Measurements from ENCODE around the gene HNRNPL.
"Not testable (repeated sequence)": the region's sequence is repeated elsewhere in the genome, so short reads cannot be mapped to it uniquely, and the experiment has no call there.

HNRNPL gene

DNA sequence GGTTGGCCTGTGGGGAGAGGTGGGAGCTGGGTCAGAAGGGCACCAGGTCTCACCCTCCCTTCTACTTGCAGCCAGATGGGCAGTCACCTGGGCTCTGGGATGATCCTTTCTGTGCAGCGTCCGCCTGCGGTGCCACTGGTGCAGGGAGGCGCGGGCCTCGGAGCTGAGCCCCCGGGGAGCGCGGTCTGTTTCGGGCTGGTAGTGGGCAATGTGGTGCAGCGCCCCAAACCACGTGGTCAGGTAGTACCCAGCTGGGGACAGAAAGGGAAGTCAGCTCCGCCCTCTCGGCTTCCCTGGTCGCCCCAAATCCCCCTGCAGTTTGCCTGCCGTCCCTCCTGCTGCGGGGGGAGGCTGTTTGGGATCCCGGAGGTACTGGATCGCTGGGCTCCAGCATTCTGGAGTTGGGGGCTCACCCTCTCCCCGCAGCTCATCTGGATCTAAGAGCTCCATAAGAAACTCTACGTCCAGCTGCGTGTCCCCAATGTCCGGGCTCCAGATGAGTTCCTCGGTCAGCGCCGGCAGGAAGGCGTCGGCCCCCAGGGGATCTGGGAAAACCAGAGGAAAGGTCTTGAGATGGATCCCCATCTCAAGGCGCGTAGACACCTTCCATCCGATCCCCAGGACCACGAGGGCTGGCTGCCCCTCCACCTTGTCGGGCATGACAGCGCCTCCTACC is 19.5 kb upstream of the HNRNPL start:
- DNase-seq = no peak

DNA sequence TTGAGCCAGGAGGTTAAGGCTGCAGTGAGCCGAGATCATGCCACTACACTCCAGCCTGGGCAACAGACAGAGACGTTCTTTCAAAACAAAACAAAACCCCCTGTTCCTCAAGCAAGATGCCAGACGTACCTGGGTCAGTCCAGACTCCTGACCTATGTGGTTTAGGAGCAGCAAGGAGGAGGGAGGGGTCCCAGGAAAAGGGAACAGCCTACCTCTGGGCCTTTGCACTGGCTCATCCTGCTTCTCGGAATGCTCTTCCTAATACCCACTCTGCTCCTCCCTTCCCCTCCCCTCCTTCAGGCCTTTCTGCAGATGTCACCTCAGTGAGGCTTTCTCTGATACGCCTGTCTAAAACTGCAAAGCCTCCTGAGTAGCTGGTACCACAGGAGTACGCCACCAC is 18.8 kb upstream of the HNRNPL start:
- no peak for DNase-seq

DNA sequence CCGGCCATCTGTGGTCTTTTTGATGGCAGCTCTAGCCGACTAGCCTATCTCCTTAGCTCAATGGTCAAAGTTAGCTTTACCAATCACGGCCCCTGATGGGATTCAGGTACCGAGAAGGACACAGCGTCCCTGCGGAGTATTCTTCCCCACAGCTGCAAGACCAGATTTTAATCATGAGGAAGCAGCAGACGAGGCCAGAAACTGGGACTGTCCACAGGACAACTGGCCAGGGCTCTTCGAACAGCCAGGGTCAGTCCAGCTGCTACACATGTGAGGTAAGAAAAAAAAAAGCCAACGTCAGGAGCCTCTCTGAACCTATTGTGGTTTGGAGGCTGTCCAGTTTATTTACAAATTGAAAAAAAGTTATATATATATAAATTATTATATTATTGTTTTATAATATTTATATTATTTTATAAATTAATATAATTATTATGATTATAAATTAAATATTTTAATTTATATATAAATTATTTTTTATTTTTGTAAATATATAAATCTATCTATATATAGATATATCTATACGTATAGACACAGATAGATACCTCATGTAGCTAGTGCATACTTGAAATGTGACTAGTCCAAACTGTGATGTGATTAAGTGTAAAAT is 17.5 kb upstream of the HNRNPL start:
- no peak for DNase-seq

DNA sequence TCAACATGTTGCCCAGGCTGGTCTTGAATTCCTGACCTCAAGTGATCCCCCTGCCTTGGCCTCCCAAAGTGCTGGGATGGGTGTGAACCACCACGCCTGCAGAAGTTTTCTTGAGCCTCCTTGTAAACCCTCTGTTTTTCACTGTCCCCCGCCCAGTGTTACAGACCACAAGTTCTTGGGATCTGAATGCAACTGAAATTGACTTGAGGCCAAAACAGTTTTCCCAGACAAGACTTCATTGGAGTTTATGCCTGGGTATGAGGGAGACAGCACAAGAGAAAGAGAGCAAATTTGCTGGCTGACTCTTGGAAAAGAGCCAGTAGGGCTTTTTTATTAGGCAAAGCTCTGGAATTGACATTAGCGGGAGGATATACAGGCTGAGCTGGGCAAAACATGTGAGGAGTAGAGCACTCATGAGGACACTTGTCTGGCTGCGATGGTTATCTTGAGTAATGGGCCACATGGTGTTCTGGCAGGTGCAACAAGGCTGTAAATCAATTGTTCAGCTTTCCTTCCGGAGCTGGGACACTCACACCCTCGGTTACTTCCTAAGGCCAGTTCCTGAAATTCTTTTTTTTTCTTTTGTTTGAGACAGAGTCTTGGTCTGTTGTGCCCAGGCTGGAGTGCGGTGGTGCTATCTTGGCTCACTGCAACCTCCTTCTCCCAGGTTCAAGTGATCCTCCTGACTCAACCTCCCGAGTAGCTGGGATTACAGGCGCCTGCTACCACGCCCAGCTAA is 12.7 kb upstream of the HNRNPL start:
- no peak for DNase-seq

DNA sequence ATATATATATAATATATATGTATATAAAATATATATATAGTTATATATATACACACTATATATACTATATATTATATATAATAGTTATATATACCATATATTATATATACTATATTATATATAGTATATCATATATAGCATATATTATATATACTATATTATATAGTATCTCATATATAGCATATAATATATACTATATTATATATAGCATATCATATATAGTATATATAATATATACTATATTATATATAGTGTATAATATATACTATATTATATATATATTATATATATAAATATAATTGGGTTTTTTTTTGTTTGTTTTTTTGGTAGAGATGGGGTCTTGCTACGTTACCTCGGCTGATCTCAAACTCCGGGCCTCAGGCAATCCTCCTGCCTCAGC is 11.6 kb upstream of the HNRNPL start:
- DNase-seq = no peak

DNA sequence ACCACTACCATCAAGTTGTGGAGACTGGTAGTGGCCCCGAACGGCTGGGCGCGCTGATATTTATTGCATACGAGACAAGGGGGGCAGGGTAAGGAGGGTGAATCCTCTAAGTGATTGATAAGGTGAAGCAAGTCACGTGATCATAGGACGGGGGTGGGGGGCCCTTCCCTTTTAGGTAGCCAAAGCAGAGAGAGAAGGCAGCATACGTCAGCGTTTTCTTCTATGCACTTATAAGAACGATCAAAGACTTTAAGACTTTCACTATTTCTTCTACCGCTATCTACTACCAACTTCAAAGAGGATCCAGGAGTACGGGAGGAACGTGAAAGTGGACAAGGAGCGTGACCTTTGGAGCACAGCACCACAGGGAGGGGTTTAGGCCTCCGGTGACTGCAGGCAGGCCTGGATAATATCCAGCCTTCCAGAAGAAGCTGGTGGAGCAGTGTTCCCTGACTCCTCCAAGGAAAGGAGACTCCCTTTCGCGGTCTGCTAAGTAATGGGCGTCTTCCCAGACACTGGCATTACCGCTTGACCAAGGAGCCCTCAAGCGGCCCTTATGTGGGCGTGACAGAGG is 9.9 kb upstream of the HNRNPL start:
- DNase-seq = not testable (repeated sequence)

DNA sequence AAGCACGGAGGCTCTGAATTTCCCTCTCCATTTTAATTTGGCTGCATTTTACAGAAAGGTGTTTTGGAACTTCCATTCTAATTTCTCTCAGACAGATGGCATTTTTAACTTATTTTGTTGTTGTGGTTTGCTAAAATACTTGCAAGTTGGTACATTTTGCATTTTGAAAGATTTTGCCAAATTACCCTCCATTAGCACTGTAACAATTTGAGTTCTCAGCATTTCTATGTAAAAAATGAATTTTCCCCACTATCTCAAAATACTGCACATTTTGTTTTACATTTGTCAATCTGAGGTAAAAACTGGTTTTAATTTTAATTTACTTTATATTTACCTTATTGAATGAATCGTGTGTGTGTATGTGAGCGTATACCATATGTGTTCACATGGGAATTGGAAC is 7.0 kb upstream of the HNRNPL start:
- no peak for DNase-seq

DNA sequence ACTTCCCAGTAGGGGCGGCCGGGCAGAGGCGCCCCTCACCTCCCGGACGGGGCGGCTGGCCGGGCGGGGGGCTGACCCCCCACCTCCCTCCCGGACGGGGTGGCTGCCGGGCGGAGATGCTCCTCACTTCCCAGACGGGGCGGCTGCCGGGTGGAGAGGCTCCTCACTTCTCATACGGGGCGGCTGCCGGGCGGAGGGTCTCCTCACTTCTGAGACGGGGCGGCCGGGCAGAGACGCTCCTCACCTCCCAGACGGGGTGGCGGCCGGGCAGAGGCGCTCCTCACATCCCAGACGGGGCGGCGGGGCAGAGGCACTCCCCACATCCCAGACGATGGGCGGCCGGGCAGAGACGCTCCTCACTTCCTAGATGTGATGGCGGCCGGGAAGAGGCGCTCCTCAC is 6.0 kb upstream of the HNRNPL start:
- DNase-seq = not testable (repeated sequence)

DNA sequence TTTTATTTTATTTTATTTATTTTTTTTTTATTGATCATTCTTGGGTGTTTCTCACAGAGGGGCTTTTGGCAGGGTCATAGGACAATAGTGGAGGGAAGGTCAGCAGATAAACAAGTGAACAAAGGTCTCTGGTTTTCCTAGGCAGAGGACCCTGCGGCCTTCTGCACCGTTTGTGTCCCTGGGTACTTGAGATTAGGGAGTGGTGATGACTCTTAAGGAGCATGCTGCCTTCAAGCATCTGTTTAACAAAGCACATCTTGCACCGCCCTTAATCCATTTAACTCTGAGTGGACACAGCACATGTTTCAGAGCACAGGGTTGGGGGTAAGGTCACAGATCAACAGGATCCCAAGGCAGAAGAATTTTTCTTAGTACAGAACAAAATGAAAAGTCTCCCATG is 5.2 kb upstream of the HNRNPL start:
- not testable (repeated sequence) for DNase-seq

DNA sequence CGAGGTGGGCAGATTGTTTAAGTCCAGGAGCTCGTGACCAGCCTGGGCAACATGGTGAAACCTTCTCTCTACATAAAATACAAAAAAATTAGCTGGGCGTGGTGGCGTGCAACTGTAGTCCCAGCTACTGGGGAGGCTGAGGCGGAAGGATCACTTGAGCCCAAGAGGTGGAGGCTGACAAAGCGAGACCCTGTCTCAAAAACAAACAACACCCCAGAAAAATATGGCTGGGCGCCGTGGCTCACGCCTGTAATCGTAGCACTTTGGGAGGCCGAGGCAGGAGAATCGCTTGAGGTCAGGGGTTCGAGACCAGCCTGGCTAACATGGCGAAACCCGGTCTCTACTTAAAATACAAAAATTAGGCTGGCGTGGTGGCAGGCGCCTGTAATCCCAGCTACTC is 3.4 kb upstream of the HNRNPL start:
- no peak for DNase-seq

DNA sequence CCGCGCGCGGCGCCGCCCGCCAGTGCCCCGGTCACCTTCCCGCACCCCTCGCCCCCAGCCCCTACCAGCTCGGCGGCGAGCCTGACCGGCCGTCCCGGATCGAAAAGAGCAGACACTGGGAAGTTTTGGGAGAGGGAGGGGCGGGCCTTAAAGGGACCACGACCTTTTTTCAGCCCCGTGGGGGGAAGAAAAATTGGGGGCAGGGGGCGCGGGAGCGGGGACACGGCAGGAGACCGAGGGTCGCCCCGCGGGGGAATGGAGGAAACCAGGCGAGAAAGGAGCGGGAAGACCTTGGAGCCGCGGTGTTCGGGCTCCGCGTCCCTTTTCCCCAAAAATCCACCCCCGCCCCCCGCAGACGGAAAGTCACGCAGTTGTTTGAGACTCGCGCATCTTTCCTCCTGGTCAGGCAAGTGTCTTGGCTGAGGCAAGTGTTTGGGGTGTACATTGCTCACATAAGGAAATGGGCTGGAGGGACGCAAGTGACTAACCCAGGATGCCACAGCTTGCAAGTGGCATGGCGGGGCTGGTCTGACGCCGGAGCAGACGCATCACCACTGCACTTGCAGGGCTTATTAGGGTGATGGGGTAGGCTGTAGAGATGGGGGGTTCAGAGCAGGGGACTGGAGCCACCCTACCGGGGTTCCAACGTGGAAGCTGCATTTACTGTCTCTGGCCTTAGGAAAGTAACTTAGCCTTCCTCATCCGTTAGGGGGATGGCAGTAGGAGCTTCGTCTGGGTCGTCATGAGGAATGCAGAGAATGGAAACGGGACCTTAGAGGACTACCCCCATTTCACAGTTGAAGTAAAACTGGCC is 2.7 kb upstream of the HNRNPL start:
- no peak for DNase-seq

DNA sequence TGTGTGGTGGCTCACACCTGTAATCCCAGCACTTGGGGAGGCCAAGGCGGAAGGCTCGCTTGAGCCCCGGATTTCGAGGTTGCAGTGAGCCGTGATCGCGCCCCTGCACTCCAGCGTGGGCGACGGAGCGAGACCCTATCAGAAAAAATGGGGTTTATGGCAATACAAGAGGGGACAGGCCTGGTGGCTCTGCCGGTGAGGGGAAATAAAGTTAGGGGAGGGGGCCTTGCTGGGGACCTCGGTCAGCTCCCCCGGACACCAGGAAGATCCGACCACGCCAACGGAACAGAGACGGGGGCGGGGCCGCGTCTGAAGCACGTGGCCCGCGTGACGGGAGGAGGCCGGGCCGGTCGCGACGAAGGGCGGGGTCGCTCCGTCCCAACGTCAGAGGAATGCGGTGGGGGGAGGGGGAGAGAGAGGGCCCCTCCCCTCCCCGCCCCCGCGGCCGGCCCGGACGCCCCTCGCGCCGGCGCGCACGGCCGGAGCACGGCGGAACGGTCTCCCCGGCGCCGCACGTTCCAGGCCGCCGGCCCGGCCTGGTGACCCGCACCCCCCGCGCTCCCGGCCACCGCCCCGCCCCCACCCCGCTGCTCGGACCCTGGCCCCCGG is 1.9 kb upstream of the HNRNPL start:
- DNase-seq = peak; percentile 89

DNA sequence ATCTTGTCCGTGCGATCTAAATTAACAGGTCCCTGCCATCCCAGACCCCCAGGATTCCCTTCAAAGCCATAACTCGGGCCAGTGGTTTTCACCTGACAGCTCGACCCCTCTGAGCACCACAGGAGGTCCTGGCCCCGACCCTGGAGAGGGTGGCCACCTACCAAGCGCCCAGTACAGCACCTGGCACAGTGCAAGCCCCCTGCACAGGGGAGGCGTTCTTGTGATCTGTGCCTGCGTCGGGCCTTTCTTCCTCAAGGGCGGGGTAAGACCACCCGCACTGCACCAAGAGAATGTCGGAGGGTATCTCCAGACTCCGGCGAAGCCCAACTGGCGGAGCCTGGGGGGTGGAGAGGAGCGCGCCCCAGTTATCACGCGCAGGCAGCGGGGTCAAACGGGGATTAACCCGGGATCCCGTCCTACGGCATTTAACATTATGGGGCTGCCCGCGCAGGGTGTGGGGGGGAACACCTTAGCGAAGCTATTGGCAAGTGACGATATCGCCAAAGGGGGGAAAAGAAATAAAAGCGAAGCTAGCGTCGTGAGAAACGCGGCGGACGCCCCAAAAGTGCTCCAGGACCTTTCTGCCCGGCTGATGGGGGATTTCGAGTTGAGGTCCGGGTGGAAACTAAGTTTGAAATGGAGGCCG is 1.3 kb upstream of the HNRNPL start:
- DNase-seq = no peak

DNA sequence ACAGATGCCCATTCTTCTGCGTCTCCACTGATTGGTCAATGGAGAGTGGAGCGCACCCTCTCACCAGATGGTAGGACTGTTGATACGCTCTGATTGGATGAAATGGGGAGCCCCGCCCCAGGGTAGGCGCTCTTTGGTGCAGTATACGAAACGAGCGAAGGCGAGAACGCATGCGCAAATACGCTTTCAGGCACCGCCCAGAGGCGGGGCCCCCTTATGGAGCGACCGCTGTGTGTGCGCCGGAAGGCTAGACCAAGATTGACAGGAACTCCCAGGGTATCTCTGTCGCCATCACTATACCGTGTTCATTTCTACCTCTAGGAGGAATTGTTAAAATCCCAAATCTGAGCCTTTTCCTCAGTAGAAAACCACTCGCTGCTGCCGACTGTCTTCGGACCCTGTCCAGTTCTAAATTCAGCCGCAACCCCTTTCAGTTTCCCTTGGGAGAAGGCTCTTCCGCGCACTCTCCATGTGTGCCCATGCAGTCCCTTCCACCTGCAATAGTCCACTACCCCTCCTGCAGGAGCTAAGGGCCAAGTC is 720 bp upstream of the HNRNPL start:
- no peak for DNase-seq

DNA sequence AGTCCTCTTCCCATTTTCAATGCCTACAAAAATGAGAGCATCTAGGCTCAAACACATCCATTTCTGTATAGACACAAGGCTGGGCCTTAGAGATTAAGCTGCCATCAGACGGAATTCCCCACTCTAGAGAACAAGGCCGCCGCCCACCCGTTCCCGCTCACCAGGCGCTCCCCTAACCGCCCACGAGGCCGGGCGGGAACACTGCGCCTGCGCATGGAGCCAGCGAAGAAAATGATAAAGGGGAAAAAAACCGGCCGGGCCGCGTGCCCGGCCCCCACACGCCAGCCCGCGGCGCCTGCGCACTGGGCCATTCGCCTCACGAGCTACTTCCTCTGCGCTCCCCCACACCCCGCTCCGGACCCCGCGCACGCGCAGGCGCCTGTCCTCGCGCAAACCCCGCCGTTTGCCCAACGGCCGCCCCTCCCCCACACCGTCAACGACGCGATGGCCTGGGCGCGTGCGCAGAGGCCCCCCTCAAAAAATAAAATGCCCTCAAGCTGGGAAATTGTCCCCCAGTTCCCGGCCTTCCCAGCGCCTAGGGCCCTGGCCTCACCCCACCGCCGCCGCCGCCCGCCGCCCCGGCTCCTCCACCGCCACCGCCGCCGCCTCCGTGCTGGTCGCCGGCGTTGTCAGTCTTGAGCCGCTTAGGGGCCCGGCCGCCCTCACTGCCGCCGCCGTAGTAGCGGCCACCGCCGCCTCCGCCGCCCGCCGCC is 483 bp downstream of the HNRNPL start:
- DNase-seq = peak; percentile 93

DNA sequence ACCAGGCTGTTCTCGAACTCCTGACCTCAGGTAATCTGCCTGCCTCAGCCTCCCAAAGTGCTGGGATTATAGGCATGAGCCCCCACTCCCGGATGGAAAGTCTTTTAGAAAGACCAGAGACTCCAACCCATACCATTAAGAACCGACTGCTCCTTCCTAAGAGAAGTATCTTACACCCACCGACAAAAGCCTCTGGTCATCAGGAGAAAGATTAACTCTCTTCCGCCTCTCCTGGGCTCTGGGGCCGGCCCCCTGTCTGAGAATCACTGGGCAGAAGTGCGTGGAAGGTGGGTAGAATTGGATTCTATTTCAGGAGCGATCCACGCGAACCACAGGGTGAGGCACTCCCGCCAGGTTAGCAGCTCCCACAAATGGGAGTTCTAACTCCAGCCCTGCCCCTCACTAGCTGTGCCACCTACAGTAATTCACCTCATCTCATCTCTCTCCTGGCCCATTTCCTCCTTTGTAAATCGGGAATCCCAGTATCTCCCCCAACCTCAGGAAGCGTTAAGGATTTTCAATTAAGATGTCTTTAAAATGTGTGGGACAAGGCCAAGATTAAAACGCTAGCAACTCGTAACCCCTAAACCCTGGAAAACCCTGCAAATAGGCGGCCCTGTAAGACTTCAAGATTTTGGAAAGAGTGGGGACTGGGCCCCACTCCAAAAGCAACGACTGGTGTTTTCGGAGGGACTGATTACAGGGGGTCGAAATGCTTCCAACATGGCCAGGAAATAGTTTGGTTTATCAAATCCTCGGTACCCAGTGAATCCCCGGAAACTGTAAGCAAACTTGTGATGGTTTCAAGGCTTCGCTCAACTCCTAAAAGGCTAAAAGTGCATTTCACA is 1.3 kb downstream of the HNRNPL start:
- DNase-seq = no peak

DNA sequence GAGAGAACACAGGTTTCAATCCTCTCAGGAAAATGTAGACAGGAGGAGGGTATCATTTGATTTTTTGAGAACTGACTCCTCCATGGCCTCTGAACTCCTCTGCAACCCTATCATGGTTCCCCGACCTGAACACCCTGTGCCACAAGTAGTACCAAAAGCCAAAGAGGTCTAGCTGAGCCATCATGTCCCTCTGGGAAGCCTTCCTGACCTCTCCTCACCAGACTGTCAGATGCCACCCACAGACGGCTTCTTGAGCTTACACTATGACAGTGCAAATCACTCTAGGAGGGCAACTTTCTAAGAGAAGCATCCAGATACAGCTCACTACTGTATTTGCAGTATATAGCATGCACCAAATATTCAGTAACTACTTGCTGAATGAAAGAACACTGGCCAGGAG is 3.7 kb downstream of the HNRNPL start:
- no peak for DNase-seq

DNA sequence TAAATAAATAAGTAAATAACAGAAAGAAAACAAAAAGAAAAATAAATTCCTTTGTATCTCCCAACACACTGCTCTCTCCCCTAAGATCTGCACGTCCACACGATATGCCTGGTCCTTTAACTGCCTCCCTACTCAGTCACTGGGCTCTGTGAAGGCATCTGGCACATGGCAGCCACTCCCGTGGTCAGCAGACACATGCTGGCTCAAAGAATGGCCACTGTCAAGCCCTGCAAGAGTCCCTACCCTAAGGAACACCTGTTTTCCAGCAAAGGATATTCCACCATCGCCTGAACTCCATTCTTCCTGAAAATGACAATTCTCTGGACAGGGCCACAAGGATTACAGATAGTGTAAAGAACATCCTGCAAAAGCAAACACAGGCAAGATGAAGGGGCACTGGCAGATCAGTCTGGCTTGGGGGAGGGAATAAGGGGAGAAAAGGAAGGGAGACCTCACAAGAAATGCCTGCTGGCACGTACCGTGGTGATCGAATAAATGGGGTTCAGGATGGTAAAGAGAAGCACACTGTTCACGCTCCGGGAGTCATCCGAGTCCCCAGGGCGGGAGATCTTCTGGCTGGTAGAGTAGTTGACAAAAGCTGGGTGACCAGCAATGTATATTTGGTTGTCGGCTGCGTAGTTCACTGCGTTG is 4.3 kb downstream of the HNRNPL start:
- no peak for DNase-seq

DNA sequence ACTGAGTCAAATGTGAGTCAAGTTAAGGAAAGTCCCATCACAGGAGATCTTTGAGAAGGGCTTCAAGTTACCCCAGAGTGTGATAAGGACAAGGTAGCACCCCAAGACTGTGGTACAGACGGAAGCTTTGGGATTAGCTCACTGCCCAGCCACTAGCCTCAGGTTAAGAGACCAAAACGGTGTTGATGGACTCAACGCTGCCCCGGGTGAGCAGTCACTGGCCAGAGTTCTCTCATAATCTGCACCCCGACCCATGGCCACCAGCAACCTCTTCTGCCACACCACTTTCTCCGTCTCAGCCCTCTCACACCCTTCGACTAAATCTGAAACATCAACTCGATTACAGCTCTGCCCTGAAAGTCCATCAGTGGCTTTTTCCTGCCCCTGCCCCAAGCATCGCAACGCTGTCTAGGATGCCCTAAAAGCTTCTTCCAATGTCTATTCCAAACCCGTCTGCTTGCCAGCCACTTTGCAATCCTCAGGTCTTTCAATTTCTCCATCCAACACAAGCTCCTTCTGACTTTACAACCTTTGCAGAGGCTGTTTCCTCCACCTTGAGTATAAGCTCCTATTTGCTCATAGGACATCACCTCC is 5.6 kb downstream of the HNRNPL start:
- DNase-seq = no peak
